Calu3 (cell line): Measurements from ENCODE around the gene MYRFL. TPM values are rescaled to one million over a fixed set of nuclear protein-coding genes. Genes with fewer than 3 reads are reported as not detected.

Source experiments
- BruUV-seq: library from RNA; stranded (reverse); fragments of 400-500 nt; replicated peaks from 2 replicates; lab custom pipeline; 2021; lab: Mats Ljungman, UMichigan
- CTCF ChIA-PET: fragments of 300-600 bp; sonication (Branson Sonifier 250); formaldehyde crosslinking; loops from one replicate; lab custom pipeline; 2022; ENCODE audit warnings: antibody characterized with exemption; lab: Charles Lee
- DNase-seq: peaks from one replicate; pipeline ENCODE4 v3.0.0; 2022
- H3K27ac Mint-ChIP-seq: one replicate; pipeline ENCODE4 v1.8.0; 2022; ENCODE audit warnings: mixed read lengths; ENCODE audit not compliant: unreplicated experiment
- H3K27me3 Mint-ChIP-seq: one replicate; pipeline ENCODE4 v1.8.0; 2022; ENCODE audit warnings: mixed read lengths; ENCODE audit not compliant: unreplicated experiment
- H3K36me3 Mint-ChIP-seq: one replicate; pipeline ENCODE4 v1.8.0; 2022; ENCODE audit warnings: mild to moderate bottlenecking, moderate library complexity, mixed read lengths; ENCODE audit not compliant: insufficient read depth, unreplicated experiment
- H3K4me1 Mint-ChIP-seq: one replicate; pipeline ENCODE4 v1.8.0; 2022; ENCODE audit warnings: mild to moderate bottlenecking, low read depth, mixed read lengths; ENCODE audit not compliant: unreplicated experiment
- H3K4me3 Mint-ChIP-seq: one replicate; pipeline ENCODE4 v1.8.0; 2022; ENCODE audit warnings: mild to moderate bottlenecking, low read depth, moderate library complexity, mixed read lengths; ENCODE audit not compliant: unreplicated experiment
- H3K9me3 Mint-ChIP-seq: one replicate; pipeline ENCODE4 v1.8.0; 2022; ENCODE audit warnings: low read depth, mixed read lengths; ENCODE audit not compliant: unreplicated experiment
- CTCF ChIP-seq: fragments of 200-600 bp; IDR thresholded peaks from one replicate; pipeline ENCODE4 v1.8.0; 2022; ENCODE audit warnings: antibody characterized with exemption; ENCODE audit not compliant: unreplicated experiment
- intact Hi-C: fragments of 100-400 bp; cut with micrococcal nuclease; formaldehyde crosslinking; loops from one replicate; pipeline ENCODE4 v1.10.0; 2022; ENCODE audit not compliant: unreplicated experiment
- total RNA-seq: library from RNA; stranded (reverse); gene quantifications from 2 replicates; pipeline ENCODE4 v1.2.3, GENCODE V29; 2022

Gene MYRFL
- total RNA-seq, 1 experiment from 2014 or later, result 1.7 TPM

DNA sequence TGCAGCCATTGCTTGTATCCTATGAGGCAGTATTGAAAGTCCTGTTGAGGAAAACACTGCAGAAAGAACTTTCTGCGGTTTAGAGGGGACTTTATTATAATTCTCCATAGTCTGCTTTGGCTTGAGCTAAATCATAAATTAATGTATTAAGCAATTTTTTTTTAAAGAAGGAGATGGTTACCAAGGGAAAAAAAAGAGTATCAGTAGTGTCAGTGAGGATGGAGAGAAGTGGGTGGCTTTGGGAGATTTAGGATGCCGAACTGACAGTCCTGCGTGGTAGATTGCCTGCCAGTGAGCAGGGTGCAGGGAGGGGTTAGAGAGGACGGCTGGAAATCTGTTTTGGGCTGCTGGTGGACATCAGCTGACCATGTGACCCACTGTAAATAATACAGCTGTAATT lies 96.8 kb downstream of the MYRFL start:
- CTCF ChIA-PET, result no interaction called here
- Mint-ChIP-seq H3K9me3 (peaks cover 7% of the 10 kb centered on the region), H3K27ac (no peak overlapping the region), H3K27me3 (no peaks in the 10 kb centered on the region), H3K4me3 (no peak overlapping the region), H3K4me1 (no peaks in the 10 kb centered on the region), H3K36me3 (no peaks in the 10 kb centered on the region)
- DNase-seq, result no peak
- intact Hi-C loops, result no loop called here
- no TSS peak for BruUV-seq
- no peak for TF ChIP-seq CTCF

DNA sequence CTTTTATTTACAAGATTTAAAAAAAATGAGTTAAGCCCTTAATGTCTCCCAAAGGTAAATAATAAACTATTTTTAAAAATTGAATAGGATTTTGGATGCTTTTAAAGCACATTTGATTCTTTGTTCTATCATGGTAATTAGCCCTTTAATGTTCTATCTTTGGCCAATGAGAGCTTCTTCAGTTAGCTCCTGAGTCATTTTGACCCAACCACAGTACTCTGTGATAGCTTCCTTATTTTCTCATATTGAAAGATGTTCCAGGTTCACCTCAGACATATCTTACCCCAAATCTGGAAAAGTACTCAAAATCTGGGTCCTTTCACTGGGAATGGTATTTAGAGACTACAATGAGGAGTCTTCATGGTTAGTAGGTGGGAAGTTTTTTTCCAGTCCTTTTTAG lies 98.0 kb downstream of the MYRFL start:
- BruUV-seq, result no TSS peak
- TF ChIP-seq CTCF, result no peak
- Mint-ChIP-seq H3K27me3 (no peaks in the 10 kb centered on the region), H3K9me3 (peaks cover 3% of the 10 kb centered on the region), H3K4me3 (no peak overlapping the region), H3K36me3 (no peaks in the 10 kb centered on the region), H3K4me1 (no peaks in the 10 kb centered on the region), H3K27ac (no peak overlapping the region)
- DNase-seq, result no peak
- CTCF ChIA-PET, result interaction anchor here (0.9 kb wide), 1 partner anchor 13 kb away, joined by 7 read pairs; no protein-coding TSS in a partner anchor
- intact Hi-C loops, result no loop called here

DNA sequence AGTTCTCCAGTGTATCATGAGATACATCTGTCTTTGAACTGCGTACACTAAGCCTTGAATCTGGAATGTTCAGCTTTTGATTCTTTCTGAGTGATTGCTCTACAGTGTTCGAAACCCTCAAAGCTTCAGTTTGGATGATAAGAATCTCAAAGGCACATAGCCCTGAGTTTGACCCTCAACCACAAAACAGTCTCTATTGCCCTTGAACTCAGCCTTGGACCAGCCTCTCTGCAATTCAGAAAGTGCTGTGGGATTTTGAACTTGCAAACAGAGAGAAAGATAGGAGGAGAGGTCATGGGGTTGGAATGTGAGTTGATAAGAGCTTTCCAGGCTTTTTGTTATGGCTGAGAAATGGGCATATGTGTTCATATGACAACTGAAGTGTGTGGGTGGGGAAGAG lies 100.3 kb downstream of the MYRFL start:
- CTCF ChIA-PET, result interaction anchor here (0.5 kb wide), 1 partner anchor 1106 kb away, joined by 3 read pairs; no protein-coding TSS in a partner anchor
- Mint-ChIP-seq H3K4me3 (no peak overlapping the region), H3K36me3 (no peaks in the 10 kb centered on the region), H3K27ac (no peak overlapping the region), H3K4me1 (no peaks in the 10 kb centered on the region), H3K27me3 (no peaks in the 10 kb centered on the region), H3K9me3 (no peaks in the 10 kb centered on the region)
- intact Hi-C loops, result no loop called here
- DNase-seq, result no peak
- no TSS peak for BruUV-seq
- no peak for TF ChIP-seq CTCF

DNA sequence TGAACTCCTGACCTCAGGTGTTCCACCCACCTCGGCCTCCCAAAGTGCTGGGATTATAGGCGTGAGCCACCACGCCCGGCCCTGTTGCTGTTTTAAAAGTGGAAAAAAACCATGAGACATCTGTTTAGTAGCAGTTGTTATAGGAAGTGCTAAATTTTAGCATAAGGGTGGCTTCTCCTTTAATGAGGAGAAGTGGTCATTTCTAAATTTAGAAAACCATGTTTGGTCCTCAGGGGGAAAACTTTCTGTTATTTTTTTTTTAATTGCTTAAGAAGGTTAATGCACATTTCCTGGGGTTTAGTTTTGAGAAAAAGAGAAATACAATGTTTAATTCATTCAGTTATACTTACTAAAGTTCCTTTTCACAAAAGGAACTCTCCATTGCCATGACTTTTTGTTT lies 102.1 kb downstream of the MYRFL start:
- intact Hi-C loops, result no loop called here
- Mint-ChIP-seq H3K9me3 (no peaks in the 10 kb centered on the region), H3K27ac (no peak overlapping the region), H3K4me1 (no peaks in the 10 kb centered on the region), H3K36me3 (no peaks in the 10 kb centered on the region), H3K4me3 (no peak overlapping the region), H3K27me3 (no peaks in the 10 kb centered on the region)
- DNase-seq, result no peak
- no TSS peak for BruUV-seq
- CTCF ChIA-PET, result no interaction called here
- TF ChIP-seq CTCF, result no peak
